K562 (cell line): ENCODE results near the gene STUM. TPM values are rescaled to one million over a fixed set of nuclear protein-coding genes. Genes with fewer than 3 reads are reported as not detected.

ENCODE experiments used
- ATAC-seq: fragments of 200-7000 bp; cut with Tn5 transposase; 3 replicates; pipeline ENCODE4 v1.9.1; 2020; ENCODE audit warnings: moderate library complexity
- BruUV-seq: library from RNA; stranded (reverse); fragments of 400-500 nt; replicated peaks from 2 replicates; lab custom pipeline; 2021; lab: Mats Ljungman, UMichigan
- CTCF ChIA-PET: fragments of 300-600 bp; formaldehyde crosslinking; extraction: SDS; loops from one replicate; lab custom pipeline; 2021; ENCODE audit warnings: low intra/inter-chr PET ratio; lab: Yijun Ruan, JAX
- POLR2A ChIA-PET: fragments of 300-600, 350-650 bp; sonication (Branson Sonifier 250); formaldehyde crosslinking; extraction: SDS; loops from one replicate; lab custom pipeline; 2021; ENCODE audit warnings: antibody characterized with exemption, inconsistent platforms; lab: Yijun Ruan, JAX
- DNase-seq, 4 experiments: peaks; one replicate each; pipeline versions ENCODE4 v3.0.0 to v3.0.0-alpha.2; 2011 to 2018; ENCODE audit warnings: low spot score in 3 of 4, mixed read lengths in 3 of 4; ENCODE audit errors: extremely low read depth in 1 of 4
- FAIRE-seq: peaks from 2 replicates; lab custom pipeline; 2011; peaks lifted over from hg19 to GRCh38; lab: Jason Lieb, UNC
- H2AFZ ChIP-seq: 2 replicates; pipeline ENCODE4 v1.6.0; 2011; ENCODE audit warnings: low read depth, low read length, control low read depth, inconsistent platforms
- H3K27ac ChIP-seq: fragments of 200-600 bp; 3 replicates; pipeline ENCODE4 v1.8.0; 2011; ENCODE audit warnings: low read depth, mild to moderate bottlenecking, control low read depth, inconsistent platforms, low read length, moderate library complexity, mixed read lengths; ENCODE audit errors: extremely low read depth
- H3K27me3 ChIP-seq, 2 experiments: fragments of 300-600 bp in 1 of 2; 2 replicates in 1 of 2; 3 replicates in 1 of 2; pipeline versions ENCODE4 v1.6.0 to v1.8.0; 2011; ENCODE audit warnings: inconsistent platforms in 2 of 2, low read length in 2 of 2, mild to moderate bottlenecking in 1 of 2, mixed read lengths in 1 of 2, moderate library complexity in 1 of 2; ENCODE audit not compliant: control insufficient read depth in 2 of 2, insufficient read depth in 2 of 2
- H3K36me3 ChIP-seq: fragments of 300-600 bp; 3 replicates; pipeline ENCODE4 v1.8.0; 2011; ENCODE audit warnings: mild to moderate bottlenecking, low read length, inconsistent platforms; ENCODE audit not compliant: control insufficient read depth, insufficient read depth
- H3K4me1 ChIP-seq, 2 experiments: fragments of 200-600 bp in 1 of 2; replicated peaks in 1 of 2; 2 replicates in 1 of 2; 3 replicates in 1 of 2; pipeline versions ENCODE4 v1.5.1 to v1.8.0; 2011; ENCODE audit warnings: inconsistent platforms in 2 of 2, low read length in 2 of 2, mild to moderate bottlenecking in 1 of 2, mixed read lengths in 1 of 2, moderate library complexity in 1 of 2; ENCODE audit not compliant: control insufficient read depth in 2 of 2, insufficient read depth in 2 of 2
- H3K4me2 ChIP-seq: 2 replicates; pipeline ENCODE4 v1.6.1; 2011; ENCODE audit warnings: low read length, control low read depth, inconsistent platforms, mixed read lengths; ENCODE audit not compliant: insufficient read depth
- H3K4me3 ChIP-seq: fragments of 200-600 bp; sonication (generic), shearing (Covaris generic); 2 replicates; pipeline ENCODE4 v1.5.1; 2016; ENCODE audit warnings: control low read depth, inconsistent platforms
- H3K79me2 ChIP-seq: fragments of 200-600 bp; 3 replicates; pipeline ENCODE4 v1.8.0; 2011; ENCODE audit warnings: low read length, inconsistent platforms; ENCODE audit not compliant: control insufficient read depth, insufficient read depth
- H3K9ac ChIP-seq, 2 experiments: 2 replicates each; pipeline versions ENCODE4 v1.6.0 to v1.6.1; 2011; ENCODE audit warnings: low read depth in 2 of 2, low read length in 2 of 2, control low read depth in 1 of 2, inconsistent platforms in 1 of 2, mild to moderate bottlenecking in 1 of 2, mixed read lengths in 1 of 2; ENCODE audit not compliant: insufficient read depth in 1 of 2
- H3K9me1 ChIP-seq: one replicate; pipeline ENCODE4 v1.6.0; 2011; ENCODE audit warnings: inconsistent platforms, mild to moderate bottlenecking, low read length, moderate library complexity; ENCODE audit not compliant: control insufficient read depth, insufficient read depth
- H3K9me3 ChIP-seq: replicated peaks from 2 replicates; pipeline ENCODE4 v1.5.1; 2011; ENCODE audit warnings: low read depth, low read length, inconsistent platforms; ENCODE audit not compliant: control insufficient read depth, insufficient read depth
- H4K20me1 ChIP-seq: replicated peaks from 2 replicates; pipeline ENCODE4 v1.6.1; 2011; ENCODE audit warnings: low read length, inconsistent platforms, mixed read lengths; ENCODE audit not compliant: control insufficient read depth, insufficient read depth
- KLF1 ChIP-seq: fragments of 450-650 bp; IDR thresholded peaks from 2 replicates; pipeline ENCODE4 v1.6.1; 2016; ENCODE audit warnings: missing genetic modification characterization, missing compliant biosample characterization
- RBM15 ChIP-seq: fragments of 200-400 bp; formaldehyde crosslinking; IDR thresholded peaks from 2 replicates; pipeline ENCODE4 v1.6.1; 2018; ENCODE audit warnings: mild to moderate bottlenecking, low read length, moderate library complexity; ENCODE audit not compliant: insufficient read depth
- SMARCB1 ChIP-seq: IDR thresholded peaks from 2 replicates; pipeline ENCODE4 v1.6.1; 2011; ENCODE audit warnings: improper control_type of control experiment, low read depth; ENCODE audit not compliant: insufficient read length
- ZBED1 ChIP-seq: IDR thresholded peaks from 2 replicates; pipeline ENCODE4 v1.6.1; 2014
- WGBS: fragments of 100-300 bp; shearing (Covaris generic); methylation state at CpG from one replicate; pipeline ENCODE4 v1.1.6; 2016; ENCODE audit warnings: low coverage, mixed read lengths; ENCODE audit not compliant: insufficient coverage; ENCODE audit errors: missing lambda C conversion rate; 5-methylcytosine and 5-hydroxymethylcytosine counted together
- in situ Hi-C: fragments of 300-500 bp; cut with MboI; formaldehyde crosslinking; loops from 4 replicates; pipeline ENCODE4 v1.15.0; 2018; ENCODE audit warnings: inconsistent platforms, mixed read lengths
- intact Hi-C: fragments of 100-400 bp; cut with micrococcal nuclease; formaldehyde crosslinking; loops from 2 replicates; pipeline ENCODE4 v1.14.2; 2022
- polyA plus RNA-seq, 8 experiments: library from polyadenylated mRNA; depleted of rRNA in 4 of 8; stranded (reverse) in 5 of 8; unstranded in 3 of 8; fragments of >200 nt; fragmentation: Nextera tagmentation in 2 of 8; fragmentation: Illumina TruSeq in 1 of 8; extraction: Ambion mirVana in 2 of 8; extraction: Trizol in 1 of 8; gene quantifications; 2 replicates each; pipeline versions ENCODE4 v1.2.1 to v1.2.3, GENCODE V29; 2011 to 2014; ENCODE audit warnings: inconsistent platforms in 1 of 8, missing spikeins in 1 of 8
- total RNA-seq, 7 experiments: library from RNA; depleted of rRNA in 6 of 7; stranded (reverse); fragments of >200 nt in 6 of 7; fragmentation: Illumina TruSeq in 2 of 7; extraction: Trizol in 2 of 7; gene quantifications; 2 replicates each; pipeline versions ENCODE4 v1.2.1 to v1.2.3, GENCODE V29; 2011 to 2021; ENCODE audit warnings: low replicate concordance in 1 of 7

The STUM gene
- total and polyA plus RNA-seq, 9 of the 15 experiments (the other 6 are each of a cell fraction or from before 2014, with no cell fraction given), result not detected

DNA sequence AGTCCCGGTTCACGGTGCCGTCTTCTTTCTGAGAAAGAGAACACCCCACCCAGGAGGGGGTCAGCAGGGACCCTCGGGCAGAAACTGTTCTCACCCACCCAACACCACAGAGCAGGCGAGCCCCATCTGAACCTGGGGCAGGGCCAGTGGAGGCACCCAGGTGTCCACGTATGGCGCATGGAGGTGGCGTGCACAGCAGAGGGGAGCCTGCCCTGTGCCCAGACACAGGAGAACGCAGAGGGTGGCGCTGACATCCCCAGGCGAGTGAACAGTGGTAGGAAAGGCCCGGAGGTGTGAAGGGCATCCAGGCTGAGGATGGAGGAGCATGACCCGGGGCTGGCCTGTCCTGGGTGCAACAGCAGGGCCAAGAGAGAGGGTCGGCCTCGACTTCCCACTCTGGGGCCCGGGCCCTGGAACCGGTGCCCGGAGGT lies 91.1 kb downstream of the STUM start:
- no peaks in the 10 kb centered on the region for H3K79me2 ChIP-seq
- TF ChIP-seq SMARCB1 (no peak), KLF1 (tag) (no peak), RBM15 (no peak), ZBED1 (no peak)
- peaks cover 8 to 39% of the 10 kb centered on the region in 2 experiments; a peak in 4 of 5 replicates for H3K4me1 ChIP-seq
- CTCF ChIA-PET, result no interaction called here
- BruUV-seq, result no TSS peak
- ATAC-seq (no peak), DNase-seq (no peak), FAIRE-seq (no peak)
- no peak overlapping the region for H2AFZ ChIP-seq
- no peak overlapping the region for H3K27ac ChIP-seq
- no peak overlapping the region for H3K4me3 ChIP-seq
- no peak overlapping the region for H3K9ac ChIP-seq
- H3K4me2 ChIP-seq, result no peak overlapping the region
- H4K20me1 ChIP-seq, result peaks cover 10% of the 10 kb centered on the region; the same call in 1 of the 2 replicates
- H3K36me3 ChIP-seq, result no peaks in the 10 kb centered on the region
- POLR2A ChIA-PET, result interaction anchor here (0.6 to 0.7 kb wide), 4 partner anchors 15 to 1547 kb away, joined by 3 to 4 read pairs (median 3); no protein-coding TSS in a partner anchor
- no peaks in the 10 kb centered on the region for H3K9me3 ChIP-seq
- in situ Hi-C loops (loop anchor here (5.0 to 10.0 kb wide), 3 partner anchors 188 to 1315 kb away; no protein-coding TSS in a partner anchor), intact Hi-C loops (loop anchor here (5.0 kb wide), 1 partner anchor 38 kb away; no protein-coding TSS in a partner anchor)
- H3K27me3 ChIP-seq, result peaks cover 58 to 98% of the 10 kb centered on the region in 2 experiments
- no peaks in the 10 kb centered on the region for H3K9me1 ChIP-seq
- 2% methylated on average over 18 of the region's 18 CpGs for WGBS
